Large intestine (tissue), 3 donors: Measurements from ENCODE around the gene CCDC51. TPM values are rescaled to one million over a fixed set of nuclear protein-coding genes. Genes with fewer than 3 reads are reported as not detected.
A peak's percentile ranks its signal among the peaks of the same experiment; 100 is the strongest.

ENCODE experiments used
- DNase-seq, 2 donors: peaks; one replicate each; pipeline versions ENCODE4 v3.0.0 to v3.0.0-alpha.2; 2013
- H3K27ac ChIP-seq: one replicate; pipeline ENCODE4 v1.5.1; 2013; ENCODE audit warnings: low read length
- H3K27me3 ChIP-seq: 2 replicates; pipeline ENCODE4 v1.6.1; 2013; ENCODE audit warnings: low read length; ENCODE audit not compliant: control insufficient read depth, insufficient read depth
- H3K36me3 ChIP-seq: 2 replicates; pipeline ENCODE4 v1.6.1; 2013; ENCODE audit warnings: low read length; ENCODE audit not compliant: control insufficient read depth, insufficient read depth
- H3K4me1 ChIP-seq: one replicate; pipeline ENCODE4 v1.6.1; 2013; ENCODE audit warnings: low read length; ENCODE audit not compliant: control insufficient read depth, insufficient read depth
- H3K4me3 ChIP-seq: one replicate; pipeline ENCODE4 v1.5.1; 2013; ENCODE audit warnings: low read length
- H3K9me3 ChIP-seq: one replicate; pipeline ENCODE4 v1.6.1; 2013; ENCODE audit warnings: mild to moderate bottlenecking, low read depth, low read length, moderate library complexity; ENCODE audit not compliant: control insufficient read depth
- WGBS: methylation state at CpG from one replicate; pipeline ENCODE4 v1.1.5; 2013; ENCODE audit warnings: low lambda C conversion rate; ENCODE audit not compliant: insufficient coverage; 5-methylcytosine and 5-hydroxymethylcytosine counted together
- polyA plus RNA-seq: library from polyadenylated mRNA; unstranded; fragments of 120-200 nt; gene quantifications from one replicate; pipeline ENCODE4 v1.2.1, GENCODE V29; 2013

CCDC51 gene
- polyA plus RNA-seq, 1 donor = 19.0 TPM

DNA sequence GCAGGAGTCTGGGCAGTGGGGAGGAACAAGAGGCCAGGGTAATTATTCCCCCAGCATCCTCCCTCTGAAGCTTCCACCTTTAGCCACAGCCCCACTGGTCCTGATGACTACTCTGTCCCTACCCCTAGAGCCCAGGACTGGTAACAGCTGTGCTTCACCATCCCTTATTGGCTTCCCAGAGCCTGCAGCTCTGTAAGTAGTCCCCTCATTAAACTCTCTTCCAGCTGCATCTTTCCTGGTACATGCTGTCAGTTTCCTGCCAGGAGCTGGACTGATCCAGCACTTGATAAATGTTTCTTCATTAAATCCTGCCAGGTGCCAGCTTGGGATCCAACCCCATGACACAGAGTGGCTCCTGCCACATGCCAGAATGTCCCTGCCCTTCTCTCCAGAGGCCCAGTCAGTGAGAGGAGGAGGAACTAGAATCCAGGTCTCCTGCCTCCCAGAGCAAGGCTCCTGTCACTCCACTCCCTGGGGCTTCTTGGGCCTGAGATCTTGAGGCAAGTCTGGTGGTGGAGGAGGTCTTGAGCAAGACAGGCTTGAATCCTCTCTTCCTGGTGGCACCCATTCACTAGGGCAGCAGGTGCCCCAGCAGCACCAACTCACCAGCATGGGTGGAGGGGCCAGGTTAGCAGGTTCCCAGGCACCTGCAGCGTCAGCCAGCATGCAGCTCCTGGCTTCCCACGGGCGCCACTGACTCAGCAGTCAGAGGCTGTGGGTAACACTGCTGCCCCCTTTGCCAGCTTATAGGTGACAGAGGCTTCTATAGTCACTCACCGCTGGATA is 40.3 kb downstream of the CCDC51 start:
- H3K27me3 ChIP-seq = peaks cover 4% of the 10 kb centered on the region
- H3K4me3 ChIP-seq = no peak overlapping the region
- WGBS = no CpG with 5 or more reads among the region's 4 CpGs
- H3K36me3 ChIP-seq = peaks cover 20% of the 10 kb centered on the region
- peak in 1 of 2 donors; percentile 30 for DNase-seq
- no peaks in the 10 kb centered on the region for H3K9me3 ChIP-seq
- H3K4me1 ChIP-seq = no peaks in the 10 kb centered on the region
- no peak overlapping the region for H3K27ac ChIP-seq

DNA sequence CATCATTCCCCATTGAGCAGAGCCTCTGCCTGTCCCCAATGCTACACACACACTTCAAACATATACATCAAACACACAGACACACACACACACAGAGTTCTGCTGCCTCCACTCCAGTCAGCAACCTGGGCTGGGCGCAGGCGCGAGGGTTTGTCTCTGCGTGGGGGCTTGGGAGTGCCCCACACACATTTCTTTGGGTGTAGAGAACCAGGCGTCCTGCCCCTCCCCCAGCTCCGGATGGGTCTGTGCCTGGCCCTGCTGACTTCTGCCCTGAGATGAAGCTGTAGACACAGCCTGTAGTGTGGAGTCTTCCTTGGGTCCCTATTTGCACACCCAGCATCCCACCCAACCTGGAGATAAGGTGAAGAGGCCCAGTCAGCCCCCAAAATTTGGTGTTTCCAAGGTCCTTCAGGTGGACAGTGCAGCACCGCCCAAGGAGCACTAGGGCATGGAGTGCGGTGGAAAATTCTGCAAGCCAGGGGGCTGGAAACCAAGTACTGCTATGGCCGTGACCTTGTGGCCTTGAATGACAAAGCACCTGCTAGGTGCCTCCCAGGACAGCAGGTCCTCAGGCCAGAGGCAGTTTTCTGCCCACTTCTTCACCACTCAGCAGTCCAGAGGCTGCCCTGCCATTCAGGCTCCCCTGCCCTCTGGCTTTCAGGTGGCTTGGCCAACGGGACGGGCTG is 41.1 kb downstream of the CCDC51 start:
- H3K4me3 ChIP-seq = no peak overlapping the region
- no CpG with 5 or more reads among the region's 11 CpGs for WGBS
- H3K36me3 ChIP-seq = peaks cover 13% of the 10 kb centered on the region
- H3K27me3 ChIP-seq = peaks cover 4% of the 10 kb centered on the region
- no peaks in the 10 kb centered on the region for H3K4me1 ChIP-seq
- no peak overlapping the region for H3K27ac ChIP-seq
- no peak for DNase-seq
- H3K9me3 ChIP-seq = no peaks in the 10 kb centered on the region

DNA sequence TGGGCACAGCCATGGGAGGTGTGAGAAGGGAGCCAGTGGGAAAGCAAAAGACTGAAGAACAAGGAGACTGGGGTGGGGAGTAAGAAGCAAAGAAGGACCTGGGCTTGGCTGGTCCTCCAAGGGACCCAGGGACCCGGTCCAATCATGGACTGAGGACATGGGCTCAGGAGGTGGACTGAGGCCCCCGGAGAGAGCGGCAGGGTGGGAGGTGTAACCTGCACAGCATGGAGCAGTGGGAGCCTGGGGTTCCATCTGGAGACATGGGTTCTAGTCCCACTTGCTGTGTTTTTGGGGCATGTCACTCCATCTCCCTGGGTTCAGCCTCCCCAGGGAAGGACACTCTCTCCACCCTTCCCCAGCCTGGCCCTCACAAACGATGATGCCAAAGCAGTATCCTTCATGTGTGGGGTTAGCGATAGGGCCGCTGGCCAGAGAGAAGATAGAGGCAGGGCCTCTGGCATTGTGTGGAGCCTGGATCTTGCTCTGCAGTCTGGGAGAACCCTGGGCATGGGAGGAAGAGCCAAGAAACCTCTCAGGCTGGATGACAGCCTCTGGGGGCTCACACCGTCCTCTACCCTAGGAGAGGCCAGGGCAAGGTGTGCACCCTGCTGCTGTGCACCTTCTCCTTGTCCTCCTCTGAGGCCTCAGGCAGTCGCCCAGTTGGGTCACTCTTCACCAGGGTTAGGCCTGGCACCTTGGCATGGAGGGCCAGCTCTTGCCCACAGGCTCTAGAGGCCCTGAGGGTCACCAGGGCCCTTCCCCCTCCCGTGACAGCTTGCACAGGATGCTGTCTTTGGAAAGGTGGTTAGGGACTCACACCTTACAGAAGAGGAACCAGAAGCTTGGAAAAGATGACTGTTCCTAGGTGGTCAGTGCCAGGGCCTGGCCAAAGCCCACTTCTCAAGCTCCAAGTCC is 41.9 kb downstream of the CCDC51 start:
- Histone ChIP-seq H3K36me3 (peaks cover 5% of the 10 kb centered on the region), H3K4me1 (no peaks in the 10 kb centered on the region), H3K4me3 (no peak overlapping the region), H3K27ac (no peak overlapping the region), H3K27me3 (peaks cover 4% of the 10 kb centered on the region), H3K9me3 (no peaks in the 10 kb centered on the region)
- no CpG with 5 or more reads among the region's 9 CpGs for WGBS
- no peak for DNase-seq

DNA sequence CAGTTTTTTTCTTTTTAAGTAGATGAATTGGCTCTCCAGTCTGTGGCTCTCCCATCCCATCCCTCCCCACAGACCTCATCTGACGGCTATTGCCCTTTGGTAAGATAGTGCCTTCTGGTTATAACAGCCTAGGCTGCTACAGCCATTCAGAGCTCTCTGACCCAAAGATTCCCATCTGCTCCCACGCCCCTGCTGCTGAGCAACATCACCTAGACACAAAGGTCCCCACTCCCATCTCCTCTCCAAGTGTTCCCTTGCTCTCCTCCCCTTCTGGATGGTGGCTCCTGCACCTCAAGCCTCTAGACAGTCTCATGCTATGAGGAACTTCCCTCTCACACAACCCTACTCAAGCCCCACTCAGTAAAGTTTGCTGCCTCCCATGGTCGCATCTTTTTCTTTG is 44.2 kb downstream of the CCDC51 start:
- Histone ChIP-seq H3K4me3 (no peak overlapping the region), H3K27me3 (peaks cover 4% of the 10 kb centered on the region), H3K9me3 (no peaks in the 10 kb centered on the region), H3K27ac (no peak overlapping the region), H3K36me3 (no peaks in the 10 kb centered on the region), H3K4me1 (no peaks in the 10 kb centered on the region)
- no CpG with 5 or more reads among the region's 3 CpGs for WGBS
- no peak for DNase-seq

DNA sequence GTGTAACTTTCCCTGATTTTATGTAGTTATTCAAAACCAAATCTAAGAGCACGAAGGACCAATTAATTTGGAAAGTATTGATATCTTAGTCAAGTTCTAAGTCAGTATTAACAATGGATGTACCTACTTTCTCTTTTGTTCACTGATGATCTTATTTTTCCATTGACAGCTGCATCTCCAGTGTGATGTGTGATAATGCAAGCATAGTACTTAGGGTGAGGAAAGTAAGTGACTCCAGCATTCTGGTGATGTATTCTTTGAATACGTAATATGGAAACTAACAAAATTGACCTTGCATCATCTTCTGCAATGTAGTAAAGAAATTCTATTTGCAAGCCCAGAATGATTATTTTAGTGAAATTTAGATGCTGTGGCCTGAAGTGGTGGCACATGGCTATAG is 45.5 kb downstream of the CCDC51 start:
- no peaks in the 10 kb centered on the region for H3K4me1 ChIP-seq
- no peak overlapping the region for H3K4me3 ChIP-seq
- H3K36me3 ChIP-seq = no peaks in the 10 kb centered on the region
- WGBS = no CpG with 5 or more reads among the region's 2 CpGs
- DNase-seq = no peak
- no peaks in the 10 kb centered on the region for H3K9me3 ChIP-seq
- no peak overlapping the region for H3K27ac ChIP-seq
- peaks cover 4% of the 10 kb centered on the region for H3K27me3 ChIP-seq

DNA sequence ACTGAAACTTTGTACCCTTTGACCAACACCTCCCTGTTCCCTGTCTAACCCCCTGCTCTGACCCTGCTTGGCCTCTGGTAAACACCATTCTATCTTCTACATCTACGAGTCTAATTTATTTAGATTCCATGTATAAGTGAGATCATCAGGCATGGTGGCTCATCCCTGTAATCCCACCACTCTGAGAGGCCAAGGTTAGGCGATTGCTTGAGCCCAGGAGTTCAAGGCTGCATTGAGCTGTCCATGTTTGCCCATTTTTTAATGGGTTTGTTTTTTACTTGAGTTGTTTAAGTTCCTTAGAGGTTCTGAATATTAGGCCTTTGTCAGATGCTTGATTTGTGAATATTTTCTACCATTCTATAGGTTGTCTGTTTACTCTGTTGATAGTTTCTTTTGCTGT is 51.0 kb downstream of the CCDC51 start:
- Histone ChIP-seq H3K4me3 (no peak overlapping the region), H3K9me3 (no peaks in the 10 kb centered on the region), H3K27ac (no peak overlapping the region), H3K4me1 (no peaks in the 10 kb centered on the region), H3K36me3 (no peaks in the 10 kb centered on the region), H3K27me3 (no peaks in the 10 kb centered on the region)
- 80% methylated on average over 1 of the region's 2 CpGs for WGBS
- DNase-seq = no peak

DNA sequence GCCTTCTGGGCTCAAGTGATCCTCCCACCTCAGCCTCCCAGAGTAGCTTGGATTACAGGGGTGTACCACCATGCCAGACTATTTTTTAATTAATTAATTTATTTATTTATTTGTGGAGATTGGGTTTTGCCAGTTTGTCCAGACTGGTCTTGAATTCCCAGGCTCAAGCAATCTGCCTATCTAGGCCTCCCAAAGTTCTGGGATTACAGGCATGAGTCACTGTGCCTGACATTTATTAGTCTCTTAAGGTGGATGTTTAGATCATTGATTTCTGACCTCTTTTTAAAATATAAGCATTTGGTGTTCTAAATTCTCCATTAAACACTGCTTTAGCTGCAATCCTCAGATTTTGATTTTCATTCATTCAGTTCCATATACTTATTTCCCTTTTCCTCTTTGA is 52.3 kb downstream of the CCDC51 start:
- Histone ChIP-seq H3K9me3 (no peaks in the 10 kb centered on the region), H3K4me1 (no peaks in the 10 kb centered on the region), H3K36me3 (no peaks in the 10 kb centered on the region), H3K4me3 (no peak overlapping the region), H3K27ac (no peak overlapping the region), H3K27me3 (no peaks in the 10 kb centered on the region)
- no peak for DNase-seq

Other genes with a start within 250 kb of the CCDC51 start
- gene CAMP, start 216.6 kb downstream of the CCDC51 start, polyA plus RNA-seq = 0.19 TPM
- gene ZNF589, start 199.0 kb downstream of the CCDC51 start, polyA plus RNA-seq = 7.8 TPM
- gene NME6, start 138.8 kb downstream of the CCDC51 start, polyA plus RNA-seq = 25.3 TPM
- not detected for gene SPINK8, start 106.5 kb downstream of the CCDC51 start, polyA plus RNA-seq
- gene FBXW12, start 67.9 kb downstream of the CCDC51 start, polyA plus RNA-seq = 0.18 TPM
- gene PLXNB1, start 10.0 kb downstream of the CCDC51 start, polyA plus RNA-seq = 121 TPM
- 283 TPM for gene TMA7, start 138 bp upstream of the CCDC51 start, polyA plus RNA-seq
- gene ATRIP, start 6.6 kb upstream of the CCDC51 start, polyA plus RNA-seq = 6.6 TPM
- 200 TPM for gene SHISA5, start 64.1 kb upstream of the CCDC51 start, polyA plus RNA-seq
- 17.3 TPM for gene PFKFB4, start 116.7 kb upstream of the CCDC51 start, polyA plus RNA-seq
- 0.87 TPM for gene UCN2, start 123.7 kb upstream of the CCDC51 start, polyA plus RNA-seq
- 121 TPM for gene COL7A1, start 155.2 kb upstream of the CCDC51 start, polyA plus RNA-seq
- gene UQCRC1, start 169.5 kb upstream of the CCDC51 start, polyA plus RNA-seq = 259 TPM
- gene TMEM89, start 181.7 kb upstream of the CCDC51 start, polyA plus RNA-seq = 0.09 TPM
- gene SLC26A6, start 195.3 kb upstream of the CCDC51 start, polyA plus RNA-seq = 41.2 TPM
- 3.9 TPM for gene CELSR3, start 222.8 kb upstream of the CCDC51 start, polyA plus RNA-seq
- 15.2 TPM for gene NCKIPSD, start 245.8 kb upstream of the CCDC51 start, polyA plus RNA-seq